Measurements from ENCODE around the gene CYB5B. TPM values are rescaled to one million over a fixed set of nuclear protein-coding genes. Genes with fewer than 3 reads are reported as not detected.

CYB5B gene
- polyA plus RNA-seq, 12 donors = 51.2 to 83.8 (median 68.1) TPM; not detected in 1

GRCh38 chr16:69482410-69482991, 58.1 kb downstream of the CYB5B start:
- peak; percentile 83 for DNase-seq

- no peak for DNase-seq
Measured at GRCh38 chr16:69483611-69484010, 59.2 kb downstream of the CYB5B start.

GRCh38 chr16:69485361-69485760, 60.9 kb downstream of the CYB5B start:
- DNase-seq = no peak

- DNase-seq = no peak
Measured at GRCh38 chr16:69485816-69486215, 61.4 kb downstream of the CYB5B start.

- DNase-seq = no peak
Measured at GRCh38 chr16:69486272-69486671, 61.9 kb downstream of the CYB5B start.

GRCh38 chr16:69486724-69487123, 62.3 kb downstream of the CYB5B start:
- DNase-seq = no peak

- peak; percentile 12 for DNase-seq
Measured at GRCh38 chr16:69490707-69491324, 66.4 kb downstream of the CYB5B start.

- no peak for DNase-seq
Measured at GRCh38 chr16:69494991-69495392, 70.6 kb downstream of the CYB5B start.

GRCh38 chr16:69495821-69496220, 71.4 kb downstream of the CYB5B start:
- no peak for DNase-seq

GRCh38 chr16:69496376-69496775, 72.0 kb downstream of the CYB5B start:
- DNase-seq = no peak

GRCh38 chr16:69496896-69497295, 72.5 kb downstream of the CYB5B start:
- DNase-seq = no peak

GRCh38 chr16:69497876-69498596, 73.6 kb downstream of the CYB5B start:
- DNase-seq = no peak

GRCh38 chr16:69498926-69499325, 74.5 kb downstream of the CYB5B start:
- DNase-seq = no peak

- DNase-seq = no peak
Measured at GRCh38 chr16:69499541-69500230, 75.3 kb downstream of the CYB5B start.

GRCh38 chr16:69500496-69500895, 76.1 kb downstream of the CYB5B start:
- no peak for DNase-seq

GRCh38 chr16:69501956-69502745, 77.7 kb downstream of the CYB5B start:
- DNase-seq = no peak

- DNase-seq = no peak
Measured at GRCh38 chr16:69503244-69503643, 78.8 kb downstream of the CYB5B start.

GRCh38 chr16:69508033-69508755, 83.8 kb downstream of the CYB5B start:
- DNase-seq = no peak

- DNase-seq = no peak
Measured at GRCh38 chr16:69509125-69509524, 84.7 kb downstream of the CYB5B start.

GRCh38 chr16:69511651-69512050, 87.2 kb downstream of the CYB5B start:
- DNase-seq = no peak

Data from muscle of arm (tissue), 12 donors.